ENCODE data around the gene NAV3. TPM values are rescaled to one million over a fixed set of nuclear protein-coding genes. Genes with fewer than 3 reads are reported as not detected.

The NAV3 gene
- total RNA-seq, 1 donor from 2014 or later, result 5.0 TPM

DNA sequence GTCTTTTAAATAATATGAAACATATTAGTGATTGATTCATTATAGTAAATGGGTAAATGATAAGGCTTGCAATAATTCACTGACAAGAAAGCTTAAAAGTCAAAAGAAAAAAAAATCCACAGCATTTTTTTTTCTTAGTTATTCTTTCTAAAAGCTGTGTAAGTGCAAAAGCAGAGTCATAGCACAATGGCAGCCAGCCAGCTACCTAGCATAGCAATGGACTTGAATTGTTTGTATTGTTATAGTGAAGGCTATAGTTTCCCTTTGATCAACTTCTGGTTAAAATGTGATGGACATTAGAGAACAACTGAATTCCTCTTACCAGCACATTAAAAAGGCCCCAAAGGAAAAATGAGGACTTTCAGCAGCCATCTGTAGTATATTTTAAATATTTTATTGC lies 232.1 kb downstream of the NAV3 start:
- no peak overlapping the region for H3K27ac Mint-ChIP-seq (ENCODE audit: unreplicated experiment)
- no peaks in the 10 kb centered on the region for H3K36me3 Mint-ChIP-seq (ENCODE audit: low read depth)
- H3K4me1 Mint-ChIP-seq, result peaks cover 10% of the 10 kb centered on the region
- DNase-seq (ENCODE audit: low read depth, low spot score), result no peak
- TF ChIP-seq CTCF (conservative IDR thresholded peaks at IDR 0.05), result no peak
- H3K9me3 Mint-ChIP-seq, result no peaks in the 10 kb centered on the region
- no peak overlapping the region for H3K4me3 Mint-ChIP-seq
- H3K27me3 Mint-ChIP-seq (ENCODE audit: low read depth), result no peaks in the 10 kb centered on the region

DNA sequence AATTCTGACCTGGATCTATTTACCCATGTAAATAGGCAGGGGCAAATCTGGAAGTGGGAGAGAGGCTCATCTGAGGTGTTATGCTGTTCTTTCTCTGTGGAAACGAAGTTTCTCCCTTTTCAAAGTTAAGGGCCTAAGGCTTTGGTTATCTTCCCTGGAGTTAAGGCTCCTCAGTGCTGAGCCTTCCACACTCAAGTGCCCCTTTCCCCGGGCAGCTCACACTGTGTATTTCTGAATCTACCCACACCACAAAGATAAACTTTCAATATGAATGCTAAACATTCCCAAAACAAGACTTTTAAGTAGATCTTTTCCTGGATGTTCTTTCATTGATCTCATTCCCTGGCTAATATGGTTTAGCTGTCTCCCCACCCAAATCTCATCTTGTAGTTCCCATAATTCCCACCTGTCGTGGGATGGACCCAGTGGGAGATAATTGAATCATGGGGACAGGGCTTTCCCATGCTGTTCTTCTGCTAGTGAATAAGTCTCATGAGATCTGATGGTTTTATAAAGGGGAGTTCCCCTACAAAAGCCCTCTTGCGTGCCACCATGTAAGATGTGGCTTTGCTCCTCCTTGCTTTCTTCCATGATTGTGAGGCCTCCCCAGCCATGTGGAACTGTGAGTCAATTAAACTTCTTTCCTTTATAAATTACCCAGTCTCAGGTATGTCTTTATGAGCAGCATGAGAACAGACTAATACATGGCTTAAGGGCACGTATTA lies 251.1 kb downstream of the NAV3 start:
- H3K36me3 Mint-ChIP-seq (ENCODE audit: low read depth), result no peaks in the 10 kb centered on the region

GRCh38 chr12:78085542-78086182 lies 255.0 kb downstream of the NAV3 start:
- Mint-ChIP-seq H3K27ac (ENCODE audit: unreplicated experiment) (no peak overlapping the region), H3K9me3 (peaks cover 3% of the 10 kb centered on the region), H3K4me1 (no peaks in the 10 kb centered on the region), H3K4me3 (no peak overlapping the region), H3K27me3 (ENCODE audit: low read depth) (no peaks in the 10 kb centered on the region), H3K36me3 (ENCODE audit: low read depth) (no peaks in the 10 kb centered on the region)
- DNase-seq (ENCODE audit: low read depth, low spot score), result no peak
- TF ChIP-seq CTCF (conservative IDR thresholded peaks at IDR 0.05), result no peak

More for the DNA sequence above, 251.1 kb downstream of the NAV3 start:
- Mint-ChIP-seq H3K9me3 (peaks cover 3% of the 10 kb centered on the region), H3K4me1 (no peaks in the 10 kb centered on the region), H3K27ac (ENCODE audit: unreplicated experiment) (no peak overlapping the region), H3K4me3 (no peak overlapping the region), H3K27me3 (ENCODE audit: low read depth) (no peaks in the 10 kb centered on the region)
- TF ChIP-seq CTCF (conservative IDR thresholded peaks at IDR 0.05), result no peak
- DNase-seq (ENCODE audit: low read depth, low spot score), result no peak

GRCh38 chr12:78086553-78087362 lies 256.1 kb downstream of the NAV3 start:
- peak; percentile 18 for TF ChIP-seq CTCF (conservative IDR thresholded peaks at IDR 0.05)
- peaks cover 1% of the 10 kb centered on the region for H3K9me3 Mint-ChIP-seq
- no peak overlapping the region for H3K27ac Mint-ChIP-seq (ENCODE audit: unreplicated experiment)
- H3K36me3 Mint-ChIP-seq (ENCODE audit: low read depth), result no peaks in the 10 kb centered on the region
- no peak for DNase-seq (ENCODE audit: low read depth, low spot score)
- no peak overlapping the region for H3K4me3 Mint-ChIP-seq
- H3K4me1 Mint-ChIP-seq, result no peaks in the 10 kb centered on the region
- H3K27me3 Mint-ChIP-seq (ENCODE audit: low read depth), result no peaks in the 10 kb centered on the region

DNA sequence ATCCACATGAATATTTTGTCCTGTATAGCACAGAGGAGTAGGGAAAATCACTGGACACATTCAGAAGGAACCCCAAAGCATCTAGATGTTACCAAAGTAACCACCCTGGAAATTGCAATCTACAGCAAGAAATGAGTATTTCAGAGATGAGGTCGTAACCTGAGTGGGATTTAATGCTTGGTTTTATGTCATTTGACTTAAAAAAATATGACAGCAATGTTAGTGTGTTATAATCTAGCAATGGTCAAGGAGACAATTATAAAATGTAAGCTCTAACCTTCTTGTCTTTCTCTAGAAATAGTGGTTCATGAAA lies 256.6 kb downstream of the NAV3 start:
- Mint-ChIP-seq H3K9me3 (peaks cover 4% of the 10 kb centered on the region), H3K27me3 (ENCODE audit: low read depth) (no peaks in the 10 kb centered on the region), H3K4me1 (no peaks in the 10 kb centered on the region), H3K4me3 (no peak overlapping the region), H3K36me3 (ENCODE audit: low read depth) (peaks cover 3% of the 10 kb centered on the region), H3K27ac (ENCODE audit: unreplicated experiment) (no peak overlapping the region)
- DNase-seq (ENCODE audit: low read depth, low spot score), result no peak
- no peak for TF ChIP-seq CTCF (conservative IDR thresholded peaks at IDR 0.05)

All from neural crest cell (in vitro differentiated cells).